PC-9 (cell line): Measurements from ENCODE around the gene ASCC3.

ENCODE experiments used
- EZH2 ChIP-seq: fragments of 200-600 bp; sonication (generic); IDR thresholded peaks from 2 replicates; pipeline ENCODE4 v1.8.0; 2017; ENCODE audit warnings: antibody characterized with exemption, low read depth
- TF ChIP-seq, protein P1 (sequence below): fragments of 200-600 bp; sonication (generic); conservative IDR thresholded peaks from 2 replicates; pipeline ENCODE4 v1.6.1; 2017; ENCODE audit warnings: mixed run types, antibody characterized with exemption, mild to moderate bottlenecking, moderate library complexity

DNA sequence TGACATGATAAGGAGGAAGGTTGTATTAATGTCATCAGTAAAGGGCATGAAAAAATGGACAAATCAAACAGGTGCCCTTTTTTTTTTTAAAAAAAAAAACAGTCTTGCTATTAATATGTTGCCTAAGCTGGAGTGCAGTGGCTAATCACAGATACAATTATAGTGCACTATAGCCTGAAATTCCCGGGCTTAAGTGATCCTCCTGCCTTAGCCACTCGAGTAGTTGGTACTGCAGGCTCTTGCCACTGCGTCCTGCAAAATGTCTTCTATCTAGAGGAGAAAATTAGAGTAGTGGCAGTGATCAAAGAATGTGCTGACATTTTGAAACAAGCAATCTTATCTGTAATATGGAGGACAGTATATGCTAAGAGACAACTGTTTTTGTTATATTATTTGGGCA is 127.7 kb downstream of the ASCC3 start:
- TF ChIP-seq, protein P1, sequence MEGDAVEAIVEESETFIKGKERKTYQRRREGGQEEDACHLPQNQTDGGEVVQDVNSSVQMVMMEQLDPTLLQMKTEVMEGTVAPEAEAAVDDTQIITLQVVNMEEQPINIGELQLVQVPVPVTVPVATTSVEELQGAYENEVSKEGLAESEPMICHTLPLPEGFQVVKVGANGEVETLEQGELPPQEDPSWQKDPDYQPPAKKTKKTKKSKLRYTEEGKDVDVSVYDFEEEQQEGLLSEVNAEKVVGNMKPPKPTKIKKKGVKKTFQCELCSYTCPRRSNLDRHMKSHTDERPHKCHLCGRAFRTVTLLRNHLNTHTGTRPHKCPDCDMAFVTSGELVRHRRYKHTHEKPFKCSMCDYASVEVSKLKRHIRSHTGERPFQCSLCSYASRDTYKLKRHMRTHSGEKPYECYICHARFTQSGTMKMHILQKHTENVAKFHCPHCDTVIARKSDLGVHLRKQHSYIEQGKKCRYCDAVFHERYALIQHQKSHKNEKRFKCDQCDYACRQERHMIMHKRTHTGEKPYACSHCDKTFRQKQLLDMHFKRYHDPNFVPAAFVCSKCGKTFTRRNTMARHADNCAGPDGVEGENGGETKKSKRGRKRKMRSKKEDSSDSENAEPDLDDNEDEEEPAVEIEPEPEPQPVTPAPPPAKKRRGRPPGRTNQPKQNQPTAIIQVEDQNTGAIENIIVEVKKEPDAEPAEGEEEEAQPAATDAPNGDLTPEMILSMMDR: no peak
- no peak for TF ChIP-seq EZH2
